DOHH2 (cell line): ENCODE data around the gene SPOCK1.

ENCODE experiments used
- EZH2phosphoT487 ChIP-seq: fragments of 200-600 bp; sonication (generic); IDR thresholded peaks from 2 replicates; pipeline ENCODE4 v1.6.1; 2017; ENCODE audit warnings: borderline replicate concordance, mild to moderate bottlenecking, antibody characterized with exemption, low read length, moderate library complexity, mixed read lengths
- TF ChIP-seq, protein P1 (sequence below): fragments of 200-600 bp; sonication (generic); IDR thresholded peaks from one replicate; pipeline ENCODE4 v1.5.1; 2014; ENCODE audit warnings: antibody characterized with exemption, mild to moderate bottlenecking, low read depth, low read length; ENCODE audit not compliant: poor library complexity, severe bottlenecking

DNA sequence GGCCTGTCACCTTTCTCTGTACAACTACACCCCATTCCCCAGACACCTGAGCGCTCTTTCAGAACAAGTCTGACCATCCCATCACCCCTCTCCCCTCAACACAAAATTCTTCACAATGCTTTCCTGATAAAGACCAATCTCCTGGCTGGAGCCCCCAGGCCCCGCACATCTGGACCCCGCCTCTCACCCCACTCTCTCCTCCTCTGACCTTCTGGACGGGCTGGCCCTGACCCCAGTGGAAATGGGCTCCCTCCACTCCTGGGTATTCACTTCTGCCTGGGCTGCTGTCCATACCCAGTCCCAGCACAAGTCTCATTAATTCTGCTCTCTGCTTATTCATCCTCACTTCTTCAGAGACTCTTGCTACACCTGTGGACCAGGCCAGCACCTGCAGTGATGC lies 2.1 kb upstream of the SPOCK1 start:
- TF ChIP-seq, protein P1, sequence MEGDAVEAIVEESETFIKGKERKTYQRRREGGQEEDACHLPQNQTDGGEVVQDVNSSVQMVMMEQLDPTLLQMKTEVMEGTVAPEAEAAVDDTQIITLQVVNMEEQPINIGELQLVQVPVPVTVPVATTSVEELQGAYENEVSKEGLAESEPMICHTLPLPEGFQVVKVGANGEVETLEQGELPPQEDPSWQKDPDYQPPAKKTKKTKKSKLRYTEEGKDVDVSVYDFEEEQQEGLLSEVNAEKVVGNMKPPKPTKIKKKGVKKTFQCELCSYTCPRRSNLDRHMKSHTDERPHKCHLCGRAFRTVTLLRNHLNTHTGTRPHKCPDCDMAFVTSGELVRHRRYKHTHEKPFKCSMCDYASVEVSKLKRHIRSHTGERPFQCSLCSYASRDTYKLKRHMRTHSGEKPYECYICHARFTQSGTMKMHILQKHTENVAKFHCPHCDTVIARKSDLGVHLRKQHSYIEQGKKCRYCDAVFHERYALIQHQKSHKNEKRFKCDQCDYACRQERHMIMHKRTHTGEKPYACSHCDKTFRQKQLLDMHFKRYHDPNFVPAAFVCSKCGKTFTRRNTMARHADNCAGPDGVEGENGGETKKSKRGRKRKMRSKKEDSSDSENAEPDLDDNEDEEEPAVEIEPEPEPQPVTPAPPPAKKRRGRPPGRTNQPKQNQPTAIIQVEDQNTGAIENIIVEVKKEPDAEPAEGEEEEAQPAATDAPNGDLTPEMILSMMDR: no peak
- no peak for TF ChIP-seq EZH2phosphoT487
